Measurements from ENCODE around the gene GKN2.

GKN2 gene

DNA sequence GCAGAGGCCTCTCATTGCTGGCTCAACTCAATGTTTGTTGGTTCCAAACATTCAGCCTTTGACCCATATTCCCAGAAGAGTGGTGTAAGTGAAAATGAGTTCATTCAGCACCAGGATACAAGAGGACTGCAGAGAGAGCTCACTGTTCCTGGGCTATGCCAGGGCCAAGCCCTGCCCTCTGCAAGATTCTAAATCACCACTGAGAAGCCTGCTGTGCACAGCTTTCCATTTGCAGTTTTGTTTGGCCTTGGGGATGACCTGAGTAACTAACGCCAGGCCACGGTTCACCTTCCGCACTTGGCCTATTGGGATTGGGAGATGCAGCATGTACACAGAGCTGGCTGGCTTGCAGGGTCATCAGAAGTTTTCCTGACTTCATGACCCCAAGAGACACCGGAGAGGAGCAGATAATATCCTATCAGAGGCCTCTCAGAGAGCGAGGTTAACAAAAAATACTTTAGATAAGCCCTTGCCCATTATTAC, 34.4 kb upstream of the GKN2 start:
- Histone ChIP-seq H3K36me3 (ENCODE audit: insufficient read depth, low read length) (no peaks in the 10 kb centered on the region), H3K9me3 (ENCODE audit: low read depth, low read length) (no peaks in the 10 kb centered on the region), H3K9ac (ENCODE audit: insufficient read length) (no peak overlapping the region), H3K27ac (no peak overlapping the region), H3K4me3 (no peak overlapping the region)
- no peak for DNase-seq (ENCODE audit: low read depth, low spot score)
- TF ChIP-seq FOXP2 (optimal IDR thresholded peaks at IDR 0.05; ENCODE audit: control extremely low read depth, extremely low read length, insufficient read depth) (no peak), POLR2AphosphoS5 (IDR thresholded peaks at IDR 0.05; ENCODE audit: borderline replicate concordance, low read depth, low read length) (no peak), EZH2 (IDR thresholded peaks at IDR 0.05) (no peak)

DNA sequence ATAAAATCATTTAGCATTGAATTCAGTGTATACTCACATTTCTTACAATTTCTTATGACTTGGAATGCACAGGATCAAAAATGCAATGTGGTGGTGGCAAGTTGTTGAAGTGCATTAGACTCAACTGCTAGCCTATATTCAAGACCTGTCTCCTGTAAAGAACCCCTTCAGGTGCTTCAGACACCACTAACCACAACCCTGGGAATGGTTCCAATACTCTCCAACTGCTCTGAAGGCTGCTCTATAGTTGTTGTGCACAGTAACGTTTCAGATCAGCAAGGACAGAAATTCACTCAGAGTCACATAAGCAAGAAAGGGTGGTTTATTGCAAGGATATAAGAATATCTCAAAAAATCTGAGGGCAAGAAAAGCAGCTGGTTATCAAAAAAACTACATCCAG, 28.3 kb upstream of the GKN2 start:
- no peak for DNase-seq (ENCODE audit: low read depth, low spot score)
- Histone ChIP-seq H3K36me3 (ENCODE audit: insufficient read depth, low read length) (no peaks in the 10 kb centered on the region), H3K9me3 (ENCODE audit: low read depth, low read length) (no peaks in the 10 kb centered on the region), H3K27ac (no peak overlapping the region), H3K4me3 (no peak overlapping the region), H3K9ac (ENCODE audit: insufficient read length) (no peak overlapping the region)
- no peak for TF ChIP-seq EZH2 (IDR thresholded peaks at IDR 0.05)
- TF ChIP-seq FOXP2 (optimal IDR thresholded peaks at IDR 0.05; ENCODE audit: control extremely low read depth, extremely low read length, insufficient read depth): no peak
- no peak for TF ChIP-seq POLR2AphosphoS5 (IDR thresholded peaks at IDR 0.05; ENCODE audit: borderline replicate concordance, low read depth, low read length)

DNA sequence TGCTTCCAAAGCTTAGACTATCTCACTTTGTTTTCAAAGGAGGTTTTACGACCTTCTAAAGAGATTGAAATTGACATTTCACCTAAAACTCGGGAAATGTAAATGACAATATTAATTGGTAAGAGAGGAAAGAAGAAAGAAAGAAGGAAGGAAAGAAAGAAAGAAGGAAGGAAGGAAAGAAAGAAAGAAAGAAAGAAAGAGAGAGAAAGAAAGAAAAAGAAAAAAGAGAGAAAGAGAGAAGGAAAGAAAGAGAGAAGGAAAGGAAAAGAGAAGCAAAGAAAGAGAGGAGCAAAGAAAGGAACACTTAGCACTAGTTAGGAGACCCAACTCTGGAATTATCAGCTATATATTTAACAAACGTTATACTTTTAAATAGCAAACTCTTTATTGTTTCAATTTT, 25.4 kb upstream of the GKN2 start:
- Histone ChIP-seq H3K9me3 (ENCODE audit: low read depth, low read length) (no peaks in the 10 kb centered on the region), H3K9ac (ENCODE audit: insufficient read length) (no peak overlapping the region), H3K36me3 (ENCODE audit: insufficient read depth, low read length) (no peaks in the 10 kb centered on the region), H3K4me3 (no peak overlapping the region), H3K27ac (no peak overlapping the region)
- DNase-seq (ENCODE audit: low read depth, low spot score): no peak
- TF ChIP-seq POLR2AphosphoS5 (IDR thresholded peaks at IDR 0.05; ENCODE audit: borderline replicate concordance, low read depth, low read length): no peak
- no peak for TF ChIP-seq FOXP2 (optimal IDR thresholded peaks at IDR 0.05; ENCODE audit: control extremely low read depth, extremely low read length, insufficient read depth)
- TF ChIP-seq EZH2 (IDR thresholded peaks at IDR 0.05): no peak

DNA sequence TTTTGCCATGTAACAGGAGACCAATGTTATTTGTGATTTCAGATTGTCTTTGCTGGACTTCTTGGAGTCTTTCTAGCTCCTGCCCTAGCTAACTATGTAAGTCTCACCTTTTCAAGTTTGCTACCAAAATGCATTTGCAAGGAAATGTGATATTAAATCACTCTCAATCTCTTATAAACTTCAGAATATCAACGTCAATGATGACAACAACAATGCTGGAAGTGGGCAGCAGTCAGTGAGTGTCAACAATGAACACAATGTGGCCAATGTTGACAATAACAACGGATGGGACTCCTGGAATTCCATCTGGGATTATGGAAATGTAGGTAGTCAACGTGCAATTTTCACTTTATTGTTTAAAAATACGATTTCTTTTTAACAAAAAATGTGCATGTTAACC, 24.8 kb upstream of the GKN2 start:
- DNase-seq (ENCODE audit: low read depth, low spot score): no peak
- H3K9me3 ChIP-seq (ENCODE audit: low read depth, low read length): no peaks in the 10 kb centered on the region
- no peak for TF ChIP-seq EZH2 (IDR thresholded peaks at IDR 0.05)
- TF ChIP-seq FOXP2 (optimal IDR thresholded peaks at IDR 0.05; ENCODE audit: control extremely low read depth, extremely low read length, insufficient read depth): no peak
- TF ChIP-seq POLR2AphosphoS5 (IDR thresholded peaks at IDR 0.05; ENCODE audit: borderline replicate concordance, low read depth, low read length): no peak
- H3K27ac ChIP-seq: no peak overlapping the region
- no peak overlapping the region for H3K4me3 ChIP-seq
- no peak overlapping the region for H3K9ac ChIP-seq (ENCODE audit: insufficient read length)
- H3K36me3 ChIP-seq (ENCODE audit: insufficient read depth, low read length): no peaks in the 10 kb centered on the region

DNA sequence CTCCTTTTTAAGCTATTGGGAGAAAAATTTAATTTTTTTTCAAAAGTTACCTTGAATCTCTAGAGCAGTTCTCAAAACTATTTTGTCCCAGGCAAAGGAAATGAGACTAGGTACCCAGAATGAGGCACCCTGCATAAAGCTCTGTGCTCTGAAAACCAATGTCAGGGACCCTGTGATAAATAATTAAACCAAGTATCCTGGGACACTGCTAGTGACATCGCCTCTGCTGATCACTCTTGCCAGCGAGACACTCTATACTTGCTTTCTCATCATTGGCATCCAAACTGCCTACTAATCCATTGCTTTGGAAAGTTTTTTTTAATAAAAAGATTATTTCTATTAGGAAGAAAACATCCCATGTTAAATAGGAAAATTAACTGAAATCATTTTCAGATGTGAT, 23.2 kb upstream of the GKN2 start:
- no peaks in the 10 kb centered on the region for H3K9me3 ChIP-seq (ENCODE audit: low read depth, low read length)

DNA sequence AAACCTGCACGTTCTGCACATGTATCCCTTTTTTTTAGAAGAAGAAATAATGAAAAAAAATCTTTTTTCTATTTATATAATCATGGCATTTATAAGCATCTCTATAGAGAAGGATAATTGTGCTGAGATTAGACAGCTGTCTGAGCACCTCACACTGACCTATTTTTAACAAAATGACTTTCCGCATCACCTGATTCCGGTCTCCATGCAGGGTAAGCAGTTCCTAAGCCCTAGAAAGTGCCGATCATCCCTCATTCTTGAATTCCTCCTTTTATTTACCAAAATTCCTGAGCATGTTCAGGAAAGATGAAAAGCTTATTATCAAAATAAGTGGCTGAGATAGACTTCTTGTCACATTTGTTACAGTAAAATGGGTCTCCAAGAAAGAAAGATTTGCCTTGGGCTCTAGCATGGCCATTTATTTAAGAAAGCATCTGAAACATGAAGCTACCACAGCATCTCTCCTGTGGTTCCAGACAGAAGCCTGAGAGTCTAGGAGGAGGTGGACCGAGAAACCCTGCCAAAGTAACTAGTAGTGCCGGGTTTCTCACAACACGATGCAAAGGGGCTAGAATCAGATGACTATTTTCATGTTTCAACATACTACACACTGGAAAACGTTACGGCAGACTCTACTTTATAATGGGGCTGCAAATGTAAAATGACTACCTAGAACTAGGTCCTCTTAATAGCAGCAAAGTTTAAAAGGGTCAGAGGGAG, 22.4 kb upstream of the GKN2 start:
- H3K9me3 ChIP-seq (ENCODE audit: low read depth, low read length): no peaks in the 10 kb centered on the region
- H3K9ac ChIP-seq (ENCODE audit: insufficient read length): no peak overlapping the region
- H3K4me3 ChIP-seq: no peak overlapping the region
- no peak overlapping the region for H3K27ac ChIP-seq
- no peaks in the 10 kb centered on the region for H3K36me3 ChIP-seq (ENCODE audit: insufficient read depth, low read length)
- DNase-seq (ENCODE audit: low read depth, low spot score): no peak
- no peak for TF ChIP-seq POLR2AphosphoS5 (IDR thresholded peaks at IDR 0.05; ENCODE audit: borderline replicate concordance, low read depth, low read length)
- no peak for TF ChIP-seq FOXP2 (optimal IDR thresholded peaks at IDR 0.05; ENCODE audit: control extremely low read depth, extremely low read length, insufficient read depth)
- TF ChIP-seq EZH2 (IDR thresholded peaks at IDR 0.05): no peak

More for the DNA sequence above, 23.2 kb upstream of the GKN2 start:
- no peak for DNase-seq (ENCODE audit: low read depth, low spot score)
- Histone ChIP-seq H3K27ac (no peak overlapping the region), H3K36me3 (ENCODE audit: insufficient read depth, low read length) (no peaks in the 10 kb centered on the region), H3K4me3 (no peak overlapping the region), H3K9ac (ENCODE audit: insufficient read length) (no peak overlapping the region)
- TF ChIP-seq POLR2AphosphoS5 (IDR thresholded peaks at IDR 0.05; ENCODE audit: borderline replicate concordance, low read depth, low read length) (no peak), FOXP2 (optimal IDR thresholded peaks at IDR 0.05; ENCODE audit: control extremely low read depth, extremely low read length, insufficient read depth) (no peak), EZH2 (IDR thresholded peaks at IDR 0.05) (no peak)

DNA sequence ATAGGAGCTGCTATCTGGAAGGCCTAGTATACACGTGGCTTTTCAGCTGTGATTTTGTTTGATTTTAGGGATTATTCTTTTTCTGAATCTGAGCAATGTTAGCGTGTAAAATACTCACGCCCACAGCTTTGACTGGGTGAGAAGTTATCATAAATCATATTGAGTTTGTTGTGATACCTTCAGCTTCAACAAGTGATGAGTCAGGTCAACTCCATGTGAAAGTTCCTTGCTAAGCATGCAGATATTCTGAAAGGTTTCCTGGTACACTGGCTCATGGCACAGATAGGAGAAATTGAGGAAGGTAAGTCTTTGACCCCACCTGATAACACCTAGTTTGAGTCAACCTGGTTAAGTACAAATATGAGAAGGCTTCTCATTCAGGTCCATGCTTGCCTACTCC, 21.6 kb upstream of the GKN2 start, which contains the start of gene GKN1:
Gene GKN1, plus strand, starts transcription at position 386 of the 400 bp plus-strand sequence. CDS start 42 bp downstream, outside the sequence.
- H3K4me3 ChIP-seq: no peak within 1 kb of the TSS
- no peak within 1 kb of the TSS for H3K27ac ChIP-seq
- H3K9ac ChIP-seq (ENCODE audit: insufficient read length): no peak within 1 kb of the TSS
- no peak for DNase-seq (ENCODE audit: low read depth, low spot score)
- no peaks in the 10 kb centered on the region for H3K36me3 ChIP-seq (ENCODE audit: insufficient read depth, low read length)
- H3K9me3 ChIP-seq (ENCODE audit: low read depth, low read length): no peaks in the 10 kb centered on the region
- TF ChIP-seq POLR2AphosphoS5 (IDR thresholded peaks at IDR 0.05; ENCODE audit: borderline replicate concordance, low read depth, low read length): no peak
- no peak for TF ChIP-seq FOXP2 (optimal IDR thresholded peaks at IDR 0.05; ENCODE audit: control extremely low read depth, extremely low read length, insufficient read depth)
- TF ChIP-seq EZH2 (IDR thresholded peaks at IDR 0.05): no peak

DNA sequence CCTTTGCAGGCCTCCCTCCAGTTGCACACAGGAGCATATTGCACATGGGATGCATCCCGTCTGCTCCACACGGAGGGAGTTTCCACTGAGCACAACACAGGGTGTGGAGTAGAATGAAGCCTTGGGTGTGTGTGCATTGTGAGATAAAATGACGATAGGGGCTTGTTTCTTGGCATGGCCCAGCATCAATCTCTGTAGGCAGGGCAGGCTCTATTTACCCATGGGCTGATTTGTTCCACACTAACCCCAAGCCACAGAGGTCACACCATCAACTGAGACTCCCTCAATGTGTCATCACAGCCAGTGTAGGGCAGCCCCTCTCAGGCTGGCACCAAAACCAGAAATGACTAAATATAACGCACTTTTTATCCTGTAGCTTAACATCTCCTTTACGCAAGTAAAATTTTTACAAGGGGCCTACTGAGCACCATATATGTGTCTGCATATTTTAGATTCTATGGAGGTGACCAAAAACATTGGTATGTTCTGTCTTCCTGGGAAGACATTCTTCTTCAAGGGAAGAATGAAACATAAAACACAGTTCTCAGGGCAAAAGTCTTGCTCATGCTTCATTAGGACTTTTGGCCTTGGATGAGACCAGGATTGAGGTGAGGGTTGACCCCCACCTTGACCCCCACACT, 19.0 kb upstream of the GKN2 start:
- no peak overlapping the region for H3K9ac ChIP-seq (ENCODE audit: insufficient read length)
- H3K27ac ChIP-seq: no peak overlapping the region
- no peaks in the 10 kb centered on the region for H3K36me3 ChIP-seq (ENCODE audit: insufficient read depth, low read length)
- H3K9me3 ChIP-seq (ENCODE audit: low read depth, low read length): no peaks in the 10 kb centered on the region
- TF ChIP-seq POLR2AphosphoS5 (IDR thresholded peaks at IDR 0.05; ENCODE audit: borderline replicate concordance, low read depth, low read length) (no peak), EZH2 (IDR thresholded peaks at IDR 0.05) (no peak), FOXP2 (optimal IDR thresholded peaks at IDR 0.05; ENCODE audit: control extremely low read depth, extremely low read length, insufficient read depth) (no peak)
- H3K4me3 ChIP-seq: no peak overlapping the region
- no peak for DNase-seq (ENCODE audit: low read depth, low spot score)

All from SK-N-MC (cell line).